HepG2 (cell line): ENCODE results near the gene TSC22D4. TPM values are rescaled to one million over a fixed set of nuclear protein-coding genes. Genes with fewer than 3 reads are reported as not detected.
A peak's percentile ranks its signal among the peaks of the same experiment; 100 is the strongest.

Experiments used
- AHR ChIP-seq: IDR thresholded peaks from 2 replicates; pipeline ENCODE4 v1.6.1; 2018; ENCODE audit warnings: missing genetic modification reagents, missing compliant biosample characterization
- FOXA3 ChIP-seq: IDR thresholded peaks from 2 replicates; pipeline ENCODE4 v1.6.1; 2016; ENCODE audit warnings: missing genetic modification reagents, missing compliant biosample characterization
- IKZF1 ChIP-seq: fragments of 450-650 bp; IDR thresholded peaks from 2 replicates; pipeline ENCODE4 v1.7.1; 2016
- MLLT10 ChIP-seq: sonication (generic); formaldehyde crosslinking; IDR thresholded peaks from 2 replicates; pipeline ENCODE4 v1.4.0; 2020; ENCODE audit warnings: missing genetic modification reagents
- MYC ChIP-seq: sonication (generic); formaldehyde crosslinking; IDR thresholded peaks from 2 replicates; pipeline ENCODE4 v1.9.0; 2021; ENCODE audit warnings: missing genetic modification reagents, borderline replicate concordance
- SIN3A ChIP-seq: IDR thresholded peaks from 2 replicates; pipeline ENCODE4 v1.6.1; 2011; ENCODE audit warnings: low read depth, mild to moderate bottlenecking, control low read depth, low read length, borderline replicate concordance
- SP2 ChIP-seq: sonication (generic); formaldehyde crosslinking; IDR thresholded peaks from 2 replicates; pipeline ENCODE4 v1.5.1; 2020; ENCODE audit warnings: mild to moderate bottlenecking, missing genetic modification reagents
- TAF15 ChIP-seq: fragments of 200-400 bp; formaldehyde crosslinking; IDR thresholded peaks from one replicate; pipeline ENCODE4 v1.6.1; 2018; ENCODE audit warnings: mild to moderate bottlenecking, low read depth, low read length; ENCODE audit not compliant: poor library complexity, severe bottlenecking
- TFDP2 ChIP-seq: sonication (generic); formaldehyde crosslinking; IDR thresholded peaks from 2 replicates; pipeline ENCODE4 v1.4.0; 2020; ENCODE audit warnings: missing genetic modification reagents
- THAP9 ChIP-seq: sonication (generic); formaldehyde crosslinking; IDR thresholded peaks from 2 replicates; pipeline ENCODE4; 2020; ENCODE audit warnings: missing genetic modification reagents, mild to moderate bottlenecking, borderline replicate concordance
- THRA ChIP-seq: sonication (generic); formaldehyde crosslinking; IDR thresholded peaks from 2 replicates; pipeline ENCODE4 v1.4.0; 2020; ENCODE audit warnings: missing genetic modification reagents, borderline replicate concordance
- ZBTB20 ChIP-seq: sonication (generic); formaldehyde crosslinking; IDR thresholded peaks from 2 replicates; pipeline ENCODE4 v1.8.1; 2023; ENCODE audit warnings: missing genetic modification reagents, low read depth, mild to moderate bottlenecking, borderline replicate concordance
- ZNF224 ChIP-seq: sonication (generic); formaldehyde crosslinking; IDR thresholded peaks from 2 replicates; pipeline ENCODE4 v1.5.0; 2020; ENCODE audit warnings: mild to moderate bottlenecking, missing genetic modification reagents
- ZNF329 ChIP-seq: sonication (generic); formaldehyde crosslinking; IDR thresholded peaks from 2 replicates; pipeline ENCODE4 v1.9.0; 2021; ENCODE audit warnings: low read depth, mild to moderate bottlenecking, missing genetic modification reagents
- ZNF446 ChIP-seq: sonication (generic); formaldehyde crosslinking; IDR thresholded peaks from 2 replicates; pipeline ENCODE4 v1.5.0; 2020; ENCODE audit warnings: mild to moderate bottlenecking, missing genetic modification reagents
- ZNF550 ChIP-seq: sonication (generic); formaldehyde crosslinking; IDR thresholded peaks from 2 replicates; pipeline ENCODE4 v1.4.0; 2020; ENCODE audit warnings: mild to moderate bottlenecking, missing genetic modification reagents, borderline replicate concordance
- ZNF775 ChIP-seq: sonication (generic); formaldehyde crosslinking; IDR thresholded peaks from 2 replicates; pipeline ENCODE4 v1.4.0; 2020; ENCODE audit warnings: missing genetic modification reagents, mild to moderate bottlenecking, moderate library complexity, borderline replicate concordance
- ZNF800 ChIP-seq: sonication (generic); formaldehyde crosslinking; IDR thresholded peaks from 2 replicates; pipeline ENCODE4 v1.4.0; 2020; ENCODE audit warnings: missing genetic modification reagents
- polyA plus RNA-seq, 8 experiments: library from polyadenylated mRNA; depleted of rRNA in 3 of 8; stranded (reverse) in 7 of 8; unstranded in 1 of 8; fragments of >200 nt; fragmentation: Illumina TruSeq in 4 of 8; extraction: Trizol in 4 of 8; gene quantifications; 2 replicates each; pipeline versions ENCODE4 v1.2.1 to v1.2.3, GENCODE V29; 2011 to 2016; ENCODE audit warnings: low read depth in 4 of 8, missing spikeins in 1 of 8, mixed read lengths in 1 of 8; ENCODE audit not compliant: insufficient read depth in 1 of 8
- total RNA-seq, 5 experiments: library from RNA; depleted of rRNA; stranded (reverse); fragments of >200 nt; fragmentation: Illumina TruSeq; extraction: Trizol; gene quantifications; 2 replicates each; pipeline ENCODE4 v1.2.3, GENCODE V29; 2016; ENCODE audit warnings: low read depth in 1 of 5
- TF ChIP-seq, protein P1 (sequence below): fragments of 450-650 bp; IDR thresholded peaks from 2 replicates; pipeline ENCODE4 v1.6.1; 2016

TSC22D4 gene
- total and polyA plus RNA-seq, 2 of the 13 experiments (the other 11 are each of a cell fraction or from before 2014, with no cell fraction given), result 7.7 to 8.7 TPM

DNA sequence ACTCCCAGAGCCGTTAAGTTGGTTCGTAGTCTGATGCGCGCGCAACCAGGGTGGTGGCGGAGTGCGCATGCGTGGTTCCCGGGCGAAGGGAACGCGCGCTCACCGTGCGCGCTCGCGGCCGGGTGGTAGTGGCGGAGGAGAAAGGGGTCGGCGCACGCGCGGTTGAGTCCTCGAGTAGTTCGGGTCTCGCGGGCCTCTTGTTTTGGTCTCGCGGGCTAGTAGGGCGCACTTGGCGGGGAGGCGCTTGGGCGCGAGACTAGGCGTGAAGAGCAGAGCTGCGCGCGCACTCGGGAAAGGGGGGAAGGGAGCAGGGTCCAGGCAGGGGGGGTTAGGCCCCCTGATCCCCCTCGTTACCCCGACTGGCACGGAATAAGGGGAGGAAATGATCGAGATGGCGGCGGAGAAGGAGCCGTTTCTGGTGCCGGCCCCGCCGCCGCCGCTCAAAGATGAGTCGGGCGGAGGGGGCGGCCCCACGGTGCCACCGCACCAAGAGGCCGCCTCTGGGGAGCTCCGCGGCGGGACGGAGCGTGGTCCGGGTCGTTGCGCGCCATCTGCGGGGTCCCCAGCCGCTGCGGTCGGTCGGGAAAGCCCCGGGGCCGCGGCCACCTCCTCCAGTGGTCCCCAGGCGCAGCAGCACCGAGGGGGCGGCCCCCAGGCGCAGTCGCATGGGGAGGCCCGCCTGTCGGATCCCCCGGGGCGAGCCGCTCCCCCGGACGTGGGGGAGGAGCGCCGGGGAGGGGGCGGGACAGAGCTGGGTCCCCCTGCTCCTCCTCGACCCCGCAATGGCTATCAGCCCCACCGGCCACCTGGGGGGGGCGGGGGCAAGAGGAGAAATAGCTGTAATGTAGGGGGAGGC lies 49.1 kb downstream of the TSC22D4 start, which contains the start of gene MEPCE (continued):
- peak; percentile 30; the same call in 1 of the 2 replicates for TF ChIP-seq ZNF446 (CRISPR knock-in tag)
- peak; percentile 41; the same call in 1 of the 2 replicates for TF ChIP-seq THAP9
- TF ChIP-seq IKZF1, result no peak
- peak; percentile 56 for TF ChIP-seq TAF15
- peak; percentile 80; the same call in 1 of the 2 replicates for TF ChIP-seq AHR (CRISPR knock-in tag)
- peak; percentile 42; the same call in 1 of the 2 replicates for TF ChIP-seq SP2 (CRISPR knock-in tag)
- TF ChIP-seq SIN3A, result 0 out of 2 replicates have a peak, but pooled peaks have one; percentile 14
- TF ChIP-seq ZNF550 (CRISPR knock-in tag), result 0 out of 2 replicates have a peak, but pooled peaks have one; percentile 30
- no peak; the same call in 1 of the 2 replicates for TF ChIP-seq ZNF224 (CRISPR knock-in tag)
- peak; percentile 39; the same call in 1 of the 2 replicates for TF ChIP-seq MYC (CRISPR knock-in tag)
- 0 out of 2 replicates have a peak, but pooled peaks have one; percentile 8 for TF ChIP-seq ZBTB20
- TF ChIP-seq THRA (CRISPR knock-in tag), result 0 out of 2 replicates have a peak, but pooled peaks have one; percentile 29
- TF ChIP-seq FOXA3 (CRISPR knock-in tag), result 0 out of 2 replicates have a peak, but pooled peaks have one; percentile 12
- TF ChIP-seq, protein P1, sequence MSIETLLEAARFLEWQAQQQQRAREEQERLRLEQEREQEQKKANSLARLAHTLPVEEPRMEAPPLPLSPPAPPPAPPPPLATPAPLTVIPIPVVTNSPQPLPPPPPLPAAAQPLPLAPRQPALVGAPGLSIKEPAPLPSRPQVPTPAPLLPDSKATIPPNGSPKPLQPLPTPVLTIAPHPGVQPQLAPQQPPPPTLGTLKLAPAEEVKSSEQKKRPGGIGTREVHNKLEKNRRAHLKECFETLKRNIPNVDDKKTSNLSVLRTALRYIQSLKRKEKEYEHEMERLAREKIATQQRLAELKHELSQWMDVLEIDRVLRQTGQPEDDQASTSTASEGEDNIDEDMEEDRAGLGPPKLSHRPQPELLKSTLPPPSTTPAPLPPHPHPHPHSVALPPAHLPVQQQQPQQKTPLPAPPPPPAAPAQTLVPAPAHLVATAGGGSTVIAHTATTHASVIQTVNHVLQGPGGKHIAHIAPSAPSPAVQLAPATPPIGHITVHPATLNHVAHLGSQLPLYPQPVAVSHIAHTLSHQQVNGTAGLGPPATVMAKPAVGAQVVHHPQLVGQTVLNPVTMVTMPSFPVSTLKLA, result no peak
- TF ChIP-seq TFDP2 (CRISPR knock-in tag), result 0 out of 2 replicates have a peak, but pooled peaks have one; percentile 27
- TF ChIP-seq MLLT10 (CRISPR knock-in tag), result no peak
- TF ChIP-seq ZNF329, result peak; percentile 56; the same call in 1 of the 2 replicates
- TF ChIP-seq ZNF775 (CRISPR knock-in tag), result no peak
- TF ChIP-seq ZNF800 (CRISPR knock-in tag), result 0 out of 2 replicates have a peak, but pooled peaks have one; percentile 62
